ENCODE data around the gene PFKFB2. TPM values are rescaled to one million over a fixed set of nuclear protein-coding genes. Genes with fewer than 3 reads are reported as not detected.

Gene PFKFB2
- total and polyA plus RNA-seq, 4 donors = 1.5 to 5.9 (median 3.0) TPM

DNA sequence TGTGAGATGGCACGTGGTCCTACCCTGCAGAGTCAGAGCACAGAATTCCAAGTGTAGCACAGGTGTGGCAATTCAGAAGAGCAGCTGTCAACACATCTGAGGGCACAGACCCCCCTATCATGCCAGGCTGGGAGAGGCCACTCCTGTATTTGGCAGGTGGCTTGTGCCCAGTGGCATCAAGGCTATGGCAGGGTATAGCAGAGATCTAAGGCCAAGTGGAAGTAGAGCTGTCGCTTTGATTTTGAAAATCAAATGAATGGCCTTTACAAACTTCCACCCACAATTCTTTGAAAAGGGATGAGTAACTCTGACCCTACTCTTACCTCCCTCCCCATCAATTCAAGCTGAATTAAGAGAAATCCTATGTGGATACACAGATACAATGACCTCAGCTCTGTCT is 33.9 kb upstream of the PFKFB2 start:
- Histone ChIP-seq H3K4me1 (ENCODE audit: control insufficient read depth in 4 of 4, insufficient read depth in 4 of 4, low read length in 3 of 4) (no peaks in the 10 kb centered on the region), H3K9ac (ENCODE audit: low read depth in 1 of 2, low read length in 2 of 2) (no peak overlapping the region), H3K36me3 (ENCODE audit: control insufficient read depth in 4 of 4, insufficient read depth in 3 of 4, low read depth in 1 of 4, low read length in 3 of 4) (no peaks in the 10 kb centered on the region), H3K27me3 (ENCODE audit: control insufficient read depth in 4 of 4, insufficient read depth in 4 of 4, low read length in 3 of 4) (no peaks in the 10 kb centered on the region), H3K9me3 (ENCODE audit: control insufficient read depth in 4 of 4, low read length in 3 of 4) (no peaks in the 10 kb centered on the region), H3K27ac (ENCODE audit: low read depth in 1 of 2, low read length in 2 of 2) (no peak overlapping the region), H3K4me3 (ENCODE audit: low read depth in 1 of 3, low read length in 3 of 3) (no peak overlapping the region)
- DNase-seq (ENCODE audit: low spot score) = no peak
- TF ChIP-seq, protein P1, sequence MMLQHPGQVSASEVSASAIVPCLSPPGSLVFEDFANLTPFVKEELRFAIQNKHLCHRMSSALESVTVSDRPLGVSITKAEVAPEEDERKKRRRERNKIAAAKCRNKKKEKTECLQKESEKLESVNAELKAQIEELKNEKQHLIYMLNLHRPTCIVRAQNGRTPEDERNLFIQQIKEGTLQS (IDR thresholded peaks at IDR 0.05) = no peak
- TF ChIP-seq, protein P2, sequence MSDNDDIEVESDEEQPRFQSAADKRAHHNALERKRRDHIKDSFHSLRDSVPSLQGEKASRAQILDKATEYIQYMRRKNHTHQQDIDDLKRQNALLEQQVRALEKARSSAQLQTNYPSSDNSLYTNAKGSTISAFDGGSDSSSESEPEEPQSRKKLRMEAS (IDR thresholded peaks at IDR 0.05) = no peak
- no peak for TF ChIP-seq NR2F2 (IDR thresholded peaks at IDR 0.05)
- TF ChIP-seq RXRA (IDR thresholded peaks at IDR 0.05) = no peak
- TF ChIP-seq FOXA2 (IDR thresholded peaks at IDR 0.05) = no peak
- TF ChIP-seq RAD21 (IDR thresholded peaks at IDR 0.05) = no peak
- TF ChIP-seq HNF4G (IDR thresholded peaks at IDR 0.05) = no peak
- WGBS = 96% methylated on average over 2 of the region's 2 CpGs

DNA sequence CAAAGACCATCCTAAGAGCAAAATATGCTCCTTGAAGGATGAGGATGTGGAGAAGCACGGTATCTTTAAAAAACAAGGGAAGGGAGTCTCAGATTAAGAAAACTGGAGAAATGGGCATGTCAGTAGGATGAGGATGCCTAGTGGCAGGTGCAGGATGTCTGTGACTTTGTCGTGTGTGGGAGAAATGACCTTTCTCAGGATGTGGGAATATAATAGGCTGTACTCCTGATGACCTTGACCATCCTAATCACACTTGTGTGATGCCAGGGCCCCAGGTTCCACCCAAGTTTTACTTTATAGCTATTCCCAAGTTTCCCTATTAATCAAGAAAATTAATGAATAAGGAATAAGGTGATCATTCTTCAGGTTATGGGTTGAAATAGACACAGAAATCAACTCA is 33.4 kb upstream of the PFKFB2 start:
- Histone ChIP-seq H3K27ac (ENCODE audit: low read depth in 1 of 2, low read length in 2 of 2) (no peak overlapping the region), H3K27me3 (ENCODE audit: control insufficient read depth in 4 of 4, insufficient read depth in 4 of 4, low read length in 3 of 4) (no peaks in the 10 kb centered on the region), H3K36me3 (ENCODE audit: control insufficient read depth in 4 of 4, insufficient read depth in 3 of 4, low read depth in 1 of 4, low read length in 3 of 4) (no peaks in the 10 kb centered on the region), H3K9ac (ENCODE audit: low read depth in 1 of 2, low read length in 2 of 2) (no peak overlapping the region), H3K4me3 (ENCODE audit: low read depth in 1 of 3, low read length in 3 of 3) (no peak overlapping the region), H3K9me3 (ENCODE audit: control insufficient read depth in 4 of 4, low read length in 3 of 4) (no peaks in the 10 kb centered on the region), H3K4me1 (ENCODE audit: control insufficient read depth in 4 of 4, insufficient read depth in 4 of 4, low read length in 3 of 4) (peaks cover 0 to 2% (median 0%) of the 10 kb centered on the region in 4 donors)
- 58% methylated on average over 2 of the region's 2 CpGs for WGBS
- TF ChIP-seq HNF4A (conservative IDR thresholded peaks at IDR 0.05) = no peak
- no peak for DNase-seq (ENCODE audit: low spot score)

DNA sequence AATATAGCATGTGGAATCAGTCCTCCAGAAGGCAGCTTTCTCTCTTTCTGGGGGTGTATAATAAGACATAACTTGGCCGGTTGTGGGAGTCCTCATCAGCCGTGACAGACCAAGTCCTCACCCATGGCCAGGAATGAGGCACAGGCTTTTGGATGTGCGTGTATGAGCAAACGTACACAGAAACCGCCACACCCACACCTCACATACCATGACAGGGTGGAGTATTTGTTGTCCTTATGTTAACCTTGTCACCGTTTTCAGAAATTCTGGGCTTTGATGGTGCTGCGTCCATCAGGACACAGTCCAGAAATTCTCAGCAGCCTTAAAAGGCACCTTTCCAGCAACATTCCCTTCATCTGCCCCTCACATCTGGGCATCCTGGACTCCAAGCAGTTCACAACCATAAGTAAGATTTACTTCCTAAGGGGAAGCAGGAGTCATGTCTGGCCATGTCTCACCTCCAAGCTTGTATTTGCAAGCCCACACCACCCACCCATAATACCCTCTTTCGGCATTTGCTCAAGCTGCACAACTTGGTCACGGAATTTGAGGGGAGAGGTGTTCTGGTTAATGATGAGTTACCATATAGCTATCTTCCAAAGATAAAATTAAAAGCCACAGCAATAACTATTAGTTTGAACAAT is 32.9 kb upstream of the PFKFB2 start:
- TF ChIP-seq, protein P1 (IDR thresholded peaks at IDR 0.05) = no peak
- TF ChIP-seq, protein P3, sequence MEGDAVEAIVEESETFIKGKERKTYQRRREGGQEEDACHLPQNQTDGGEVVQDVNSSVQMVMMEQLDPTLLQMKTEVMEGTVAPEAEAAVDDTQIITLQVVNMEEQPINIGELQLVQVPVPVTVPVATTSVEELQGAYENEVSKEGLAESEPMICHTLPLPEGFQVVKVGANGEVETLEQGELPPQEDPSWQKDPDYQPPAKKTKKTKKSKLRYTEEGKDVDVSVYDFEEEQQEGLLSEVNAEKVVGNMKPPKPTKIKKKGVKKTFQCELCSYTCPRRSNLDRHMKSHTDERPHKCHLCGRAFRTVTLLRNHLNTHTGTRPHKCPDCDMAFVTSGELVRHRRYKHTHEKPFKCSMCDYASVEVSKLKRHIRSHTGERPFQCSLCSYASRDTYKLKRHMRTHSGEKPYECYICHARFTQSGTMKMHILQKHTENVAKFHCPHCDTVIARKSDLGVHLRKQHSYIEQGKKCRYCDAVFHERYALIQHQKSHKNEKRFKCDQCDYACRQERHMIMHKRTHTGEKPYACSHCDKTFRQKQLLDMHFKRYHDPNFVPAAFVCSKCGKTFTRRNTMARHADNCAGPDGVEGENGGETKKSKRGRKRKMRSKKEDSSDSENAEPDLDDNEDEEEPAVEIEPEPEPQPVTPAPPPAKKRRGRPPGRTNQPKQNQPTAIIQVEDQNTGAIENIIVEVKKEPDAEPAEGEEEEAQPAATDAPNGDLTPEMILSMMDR (IDR thresholded peaks at IDR 0.05; ENCODE audit: low read depth, low read length, missing input control) = no peak
- no peak for TF ChIP-seq FOXA1 (IDR thresholded peaks at IDR 0.05)
- no peak for TF ChIP-seq EGR1 (IDR thresholded peaks at IDR 0.05; ENCODE audit: low read depth in 2 of 2)
- H3K9ac ChIP-seq (ENCODE audit: low read depth in 1 of 2, low read length in 2 of 2) = no peak overlapping the region
- no peak for DNase-seq (ENCODE audit: low spot score)
- no peaks in the 10 kb centered on the region for H3K9me3 ChIP-seq (ENCODE audit: control insufficient read depth in 4 of 4, low read length in 3 of 4)
- no peaks in the 10 kb centered on the region for H3K27me3 ChIP-seq (ENCODE audit: control insufficient read depth in 4 of 4, insufficient read depth in 4 of 4, low read length in 3 of 4)
- peaks cover 2 to 5% (median 2%) of the 10 kb centered on the region in 4 donors for H3K4me1 ChIP-seq (ENCODE audit: control insufficient read depth in 4 of 4, insufficient read depth in 4 of 4, low read length in 3 of 4)
- WGBS = 84% methylated on average over 9 of the region's 9 CpGs
- no peak overlapping the region for H3K4me3 ChIP-seq (ENCODE audit: low read depth in 1 of 3, low read length in 3 of 3)
- H3K36me3 ChIP-seq (ENCODE audit: control insufficient read depth in 4 of 4, insufficient read depth in 3 of 4, low read depth in 1 of 4, low read length in 3 of 4) = no peaks in the 10 kb centered on the region
- no peak overlapping the region for H3K27ac ChIP-seq (ENCODE audit: low read depth in 1 of 2, low read length in 2 of 2)

DNA sequence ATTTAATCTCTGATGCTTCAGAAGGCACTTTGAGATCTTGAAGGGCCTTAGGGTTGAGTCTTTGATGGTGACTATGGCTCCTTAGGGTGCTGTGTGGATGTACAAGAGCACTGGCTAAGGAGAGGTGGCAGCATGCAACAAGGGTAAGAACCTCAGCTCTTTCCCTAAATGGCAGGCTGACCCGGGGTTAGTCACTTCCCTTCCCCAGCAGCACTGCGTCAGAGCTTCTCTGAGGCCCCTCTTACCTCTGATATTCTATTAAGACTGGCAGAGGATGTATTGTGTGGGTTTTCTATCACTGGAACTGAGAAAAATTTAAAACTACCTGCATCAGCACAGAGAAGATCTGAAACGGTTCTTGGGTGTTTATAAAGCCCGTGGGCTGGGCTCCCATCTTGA is 32.4 kb upstream of the PFKFB2 start:
- no peak for DNase-seq (ENCODE audit: low spot score)
- H3K36me3 ChIP-seq (ENCODE audit: control insufficient read depth in 4 of 4, insufficient read depth in 3 of 4, low read depth in 1 of 4, low read length in 3 of 4) = no peaks in the 10 kb centered on the region
- no peak overlapping the region for H3K4me3 ChIP-seq (ENCODE audit: low read depth in 1 of 3, low read length in 3 of 3)
- WGBS = 80% methylated on average over 4 of the region's 4 CpGs
- H3K9me3 ChIP-seq (ENCODE audit: control insufficient read depth in 4 of 4, low read length in 3 of 4) = no peaks in the 10 kb centered on the region
- H3K27me3 ChIP-seq (ENCODE audit: control insufficient read depth in 4 of 4, insufficient read depth in 4 of 4, low read length in 3 of 4) = no peaks in the 10 kb centered on the region
- H3K9ac ChIP-seq (ENCODE audit: low read depth in 1 of 2, low read length in 2 of 2) = no peak overlapping the region
- no peak overlapping the region for H3K27ac ChIP-seq (ENCODE audit: low read depth in 1 of 2, low read length in 2 of 2)
- peaks cover 3 to 9% (median 7%) of the 10 kb centered on the region in 4 donors for H3K4me1 ChIP-seq (ENCODE audit: control insufficient read depth in 4 of 4, insufficient read depth in 4 of 4, low read length in 3 of 4)
- TF ChIP-seq TAF1 (conservative IDR thresholded peaks at IDR 0.05) (no peak), GABPA (IDR thresholded peaks at IDR 0.05 in 1 of 2, conservative IDR thresholded peaks at IDR 0.05 in 1 of 2) (no peak), FOXA2 (IDR thresholded peaks at IDR 0.05) (no peak), EGR1 (IDR thresholded peaks at IDR 0.05; ENCODE audit: low read depth in 2 of 2) (no peak)
- TF ChIP-seq, protein P2 (IDR thresholded peaks at IDR 0.05) = no peak
- TF ChIP-seq, protein P1 (IDR thresholded peaks at IDR 0.05) = no peak
- TF ChIP-seq, protein P4, sequence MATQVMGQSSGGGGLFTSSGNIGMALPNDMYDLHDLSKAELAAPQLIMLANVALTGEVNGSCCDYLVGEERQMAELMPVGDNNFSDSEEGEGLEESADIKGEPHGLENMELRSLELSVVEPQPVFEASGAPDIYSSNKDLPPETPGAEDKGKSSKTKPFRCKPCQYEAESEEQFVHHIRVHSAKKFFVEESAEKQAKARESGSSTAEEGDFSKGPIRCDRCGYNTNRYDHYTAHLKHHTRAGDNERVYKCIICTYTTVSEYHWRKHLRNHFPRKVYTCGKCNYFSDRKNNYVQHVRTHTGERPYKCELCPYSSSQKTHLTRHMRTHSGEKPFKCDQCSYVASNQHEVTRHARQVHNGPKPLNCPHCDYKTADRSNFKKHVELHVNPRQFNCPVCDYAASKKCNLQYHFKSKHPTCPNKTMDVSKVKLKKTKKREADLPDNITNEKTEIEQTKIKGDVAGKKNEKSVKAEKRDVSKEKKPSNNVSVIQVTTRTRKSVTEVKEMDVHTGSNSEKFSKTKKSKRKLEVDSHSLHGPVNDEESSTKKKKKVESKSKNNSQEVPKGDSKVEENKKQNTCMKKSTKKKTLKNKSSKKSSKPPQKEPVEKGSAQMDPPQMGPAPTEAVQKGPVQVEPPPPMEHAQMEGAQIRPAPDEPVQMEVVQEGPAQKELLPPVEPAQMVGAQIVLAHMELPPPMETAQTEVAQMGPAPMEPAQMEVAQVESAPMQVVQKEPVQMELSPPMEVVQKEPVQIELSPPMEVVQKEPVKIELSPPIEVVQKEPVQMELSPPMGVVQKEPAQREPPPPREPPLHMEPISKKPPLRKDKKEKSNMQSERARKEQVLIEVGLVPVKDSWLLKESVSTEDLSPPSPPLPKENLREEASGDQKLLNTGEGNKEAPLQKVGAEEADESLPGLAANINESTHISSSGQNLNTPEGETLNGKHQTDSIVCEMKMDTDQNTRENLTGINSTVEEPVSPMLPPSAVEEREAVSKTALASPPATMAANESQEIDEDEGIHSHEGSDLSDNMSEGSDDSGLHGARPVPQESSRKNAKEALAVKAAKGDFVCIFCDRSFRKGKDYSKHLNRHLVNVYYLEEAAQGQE (IDR thresholded peaks at IDR 0.05) = no peak
